B cell (primary cell): Measurements from ENCODE around the gene PDZRN4. TPM values are rescaled to one million over a fixed set of nuclear protein-coding genes. Genes with fewer than 3 reads are reported as not detected.
"Not testable (repeated sequence)": the region's sequence is repeated elsewhere in the genome, so short reads cannot be mapped to it uniquely, and the experiment has no call there.

Source experiments
- ATAC-seq: fragments of 200-7000 bp; cut with Tn5 transposase; one replicate; pipeline ENCODE4 v1.10.0; 2021; ENCODE audit warnings: low read depth, mild to moderate bottlenecking, moderate number of reproducible peaks, moderate library complexity
- CTCF ChIA-PET: fragments of 350-600 bp; sonication (Branson Sonifier 250); formaldehyde crosslinking; loops from one replicate; lab custom pipeline; 2021; ENCODE audit warnings: antibody characterized with exemption, inconsistent platforms; lab: Charles Lee
- POLR2A ChIA-PET: fragments of 350-600 bp; sonication (Branson Sonifier 250); formaldehyde crosslinking; loops from one replicate; lab custom pipeline; 2021; ENCODE audit warnings: antibody characterized with exemption; lab: Charles Lee
- DNase-seq: peaks from one replicate; pipeline ENCODE4 v3.0.0; 2013
- H2AFZ ChIP-seq: 2 replicates; pipeline ENCODE4 v1.6.1; 2012; ENCODE audit warnings: mild to moderate bottlenecking, low read depth, low read length; ENCODE audit not compliant: insufficient read depth, poor library complexity, severe bottlenecking
- H3K27ac ChIP-seq, 2 donors: 1 replicate in 1 of 2; 2 replicates in 1 of 2; pipeline ENCODE4 v1.5.1; 2012 to 2013; ENCODE audit warnings: low read length in 2 of 2, mild to moderate bottlenecking in 2 of 2, moderate library complexity in 1 of 2
- H3K27me3 ChIP-seq, 4 experiments: fragments of 200-600 bp in 1 of 4; sonication (generic) in 1 of 4; replicated peaks in 1 of 4; 1 replicate in 2 of 4; 2 replicates in 2 of 4; pipeline versions ENCODE4 v1.6.1 to v1.7.0; 2013 to 2016; ENCODE audit warnings: low read length in 3 of 4, mild to moderate bottlenecking in 2 of 4, mixed read lengths in 1 of 4, moderate library complexity in 1 of 4; ENCODE audit not compliant: insufficient read depth in 4 of 4, control insufficient read depth in 3 of 4; ENCODE audit errors: control extremely low read depth in 1 of 4
- H3K36me3 ChIP-seq, 2 experiments: replicated peaks in 1 of 2; 1 replicate in 1 of 2; 2 replicates in 1 of 2; pipeline versions ENCODE4 v1.6.1 to v1.7.1; 2013; ENCODE audit warnings: low read length in 1 of 2; ENCODE audit not compliant: insufficient read depth in 2 of 2, control insufficient read depth in 1 of 2; ENCODE audit errors: control extremely low read depth in 1 of 2, extremely low read depth in 1 of 2
- H3K4me1 ChIP-seq, 2 donors: fragments of 200-600 bp in 1 of 2; sonication (generic) in 1 of 2; 1 replicate in 1 of 2; 2 replicates in 1 of 2; pipeline versions ENCODE4 v1.5.1 to v1.6.1; 2013 to 2017; ENCODE audit warnings: low read length in 2 of 2; ENCODE audit not compliant: control insufficient read depth in 2 of 2, insufficient read depth in 2 of 2
- H3K4me2 ChIP-seq: replicated peaks from 2 replicates; pipeline ENCODE3; 2012; ENCODE audit warnings: mild to moderate bottlenecking, low read depth, low read length; ENCODE audit not compliant: poor library complexity, severe bottlenecking
- H3K4me3 ChIP-seq, 5 experiments: fragments of 200-600 bp in 1 of 5; sonication (generic) in 1 of 5; 1 replicate in 3 of 5; 2 replicates in 2 of 5; pipeline versions ENCODE4 v1.5.1 to v1.7.0; 2011 to 2016; ENCODE audit warnings: low read length in 4 of 5, mild to moderate bottlenecking in 4 of 5, low read depth in 2 of 5, control low read depth in 1 of 5, moderate library complexity in 1 of 5; ENCODE audit not compliant: insufficient read depth in 1 of 5; ENCODE audit errors: control extremely low read depth in 1 of 5, extremely low read depth in 1 of 5
- H3K79me2 ChIP-seq: fragments of 200-600 bp; sonication (generic); one replicate; pipeline ENCODE4 v1.6.0; 2016; ENCODE audit warnings: low read length; ENCODE audit not compliant: control insufficient read depth, insufficient read depth
- H3K9ac ChIP-seq: fragments of 200-600 bp; sonication (generic); 2 replicates; pipeline ENCODE4 v1.6.1; 2017; ENCODE audit warnings: mild to moderate bottlenecking, low read length, moderate library complexity
- H3K9me3 ChIP-seq, 3 donors: one replicate each; pipeline versions ENCODE4 v1.6.1 to v1.7.1; 2013; ENCODE audit warnings: low read length in 2 of 3; ENCODE audit not compliant: control insufficient read depth in 2 of 3, insufficient read depth in 1 of 3; ENCODE audit errors: control extremely low read depth in 1 of 3
- H4K20me1 ChIP-seq: 2 replicates; pipeline ENCODE4 v1.6.0; 2012; ENCODE audit warnings: mild to moderate bottlenecking, low read length; ENCODE audit not compliant: insufficient read depth, control insufficient read depth, poor library complexity, severe bottlenecking
- H3K27ac Mint-ChIP-seq: one replicate; pipeline ENCODE4 v1.8.0; 2021; ENCODE audit warnings: mixed read lengths
- H3K27me3 Mint-ChIP-seq: one replicate; pipeline ENCODE4 v1.8.0; 2021; ENCODE audit warnings: mixed read lengths
- H3K4me1 Mint-ChIP-seq: one replicate; pipeline ENCODE4 v1.8.0; 2021; ENCODE audit warnings: mixed read lengths
- H3K4me3 Mint-ChIP-seq: one replicate; pipeline ENCODE4 v1.8.0; 2021; ENCODE audit warnings: mixed read lengths
- H3K9me3 Mint-ChIP-seq: one replicate; pipeline ENCODE4 v1.8.0; 2022; ENCODE audit warnings: mixed read lengths; ENCODE audit not compliant: insufficient read depth
- CTCF ChIP-seq: fragments of 200-600 bp; IDR thresholded peaks from one replicate; pipeline ENCODE4 v1.8.0; 2022; ENCODE audit warnings: antibody characterized with exemption, mild to moderate bottlenecking
- EZH2 ChIP-seq: IDR thresholded peaks from 2 replicates; pipeline ENCODE4 v1.6.1; 2012; ENCODE audit warnings: borderline replicate concordance, low read depth, mild to moderate bottlenecking, moderate library complexity, low read length; ENCODE audit not compliant: insufficient read depth, poor library complexity, severe bottlenecking
- WGBS: methylation state at CpG from one replicate; pipeline ENCODE4 v1.1.5; 2013; ENCODE audit warnings: missing lambda C conversion rate; ENCODE audit not compliant: insufficient coverage; 5-methylcytosine and 5-hydroxymethylcytosine counted together
- intact Hi-C: fragments of 100-400 bp; cut with micrococcal nuclease; formaldehyde crosslinking; loops from one replicate; pipeline ENCODE4 v1.10.0; 2022
- polyA plus RNA-seq: library from polyadenylated mRNA; depleted of rRNA; stranded (reverse); fragments of >200 nt; gene quantifications from 2 replicates; pipeline ENCODE4 v1.2.3, GENCODE V29; 2012
- total RNA-seq, 2 donors: library from RNA; stranded (reverse); fragments of 120-200 nt in 1 of 2; gene quantifications; 1 replicate in 1 of 2; 2 replicates in 1 of 2; pipeline versions ENCODE4 v1.2.3 to v1.2.4, GENCODE V29; 2013 to 2022

Gene PDZRN4
- total and polyA plus RNA-seq, 2 donors (not counting 1 experiment from before 2014, with no cell fraction given) = not detected

- Histone ChIP-seq H3K9ac (no peak overlapping the region), H3K79me2 (no peaks in the 10 kb centered on the region), H3K27ac (no peak overlapping the region), H3K4me1 (no peaks in the 10 kb centered on the region), H3K4me3 (no peak overlapping the region), H3K36me3 (no peaks in the 10 kb centered on the region), H2AFZ (no peak overlapping the region), H4K20me1 (no peaks in the 10 kb centered on the region), H3K4me2 (no peak overlapping the region), H3K27me3 (no peaks in the 10 kb centered on the region), H3K9me3 (no peaks in the 10 kb centered on the region)
- TF ChIP-seq CTCF (no peak), EZH2 (no peak)
- DNase-seq (no peak), ATAC-seq (no peak)
- ChIA-PET POLR2A (no interaction called here), CTCF (no interaction called here)
- intact Hi-C loops = no loop called here
- Mint-ChIP-seq H3K4me1 (no peaks in the 10 kb centered on the region), H3K27me3 (peaks cover 3% of the 10 kb centered on the region), H3K4me3 (no peak overlapping the region), H3K9me3 (no peaks in the 10 kb centered on the region), H3K27ac (no peak overlapping the region)
- WGBS = no CpG with 5 or more reads among the region's 4 CpGs
Measured at GRCh38 chr12:41254004-41254914, 66.1 kb downstream of the PDZRN4 start.

DNA sequence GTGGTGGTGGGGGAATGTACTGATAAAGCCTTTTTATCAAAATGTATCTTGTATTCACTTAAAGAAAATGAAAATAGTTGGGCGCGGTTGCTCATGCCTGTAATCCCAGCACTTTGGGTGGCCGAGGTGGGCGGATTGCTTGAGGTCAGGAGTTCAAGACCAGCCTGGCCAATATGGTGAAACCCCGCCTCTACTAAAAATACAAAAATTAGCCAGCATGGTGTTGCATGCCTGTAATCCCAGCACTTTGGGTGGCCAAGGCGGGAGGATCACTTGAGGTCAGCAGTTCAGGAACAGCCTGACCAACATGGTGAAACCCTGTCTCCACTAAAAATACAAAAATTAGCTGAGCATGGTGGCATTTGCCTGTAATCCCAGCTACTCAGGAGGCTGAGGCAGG lies 75.1 kb downstream of the PDZRN4 start:
- H3K79me2 ChIP-seq, H3K36me3 ChIP-seq, POLR2A ChIA-PET, H3K27ac Mint-ChIP-seq, H3K4me1 ChIP-seq, H3K9ac ChIP-seq, DNase-seq, H3K9me3 Mint-ChIP-seq, H4K20me1 ChIP-seq, H3K4me3 Mint-ChIP-seq, H3K4me2 ChIP-seq, H3K4me1 Mint-ChIP-seq, H3K27me3 ChIP-seq, ATAC-seq, H3K9me3 ChIP-seq, H2AFZ ChIP-seq, H3K27ac ChIP-seq, H3K27me3 Mint-ChIP-seq, H3K4me3 ChIP-seq: not testable (repeated sequence)
- 76% methylated on average over 5 of the region's 6 CpGs for WGBS
- CTCF ChIA-PET = interaction anchor here (1.0 to 1.4 kb wide), 2 partner anchors 14 to 1073 kb away, joined by 3 to 4 read pairs; no protein-coding TSS in a partner anchor
- intact Hi-C loops = loop anchor here (5.0 kb wide), 2 partner anchors 1069 to 1304 kb away; no protein-coding TSS in a partner anchor
